GM10266 (cell line): ENCODE measurements around the gene ITPRID2.

Experiments used
- DNase-seq: peaks from one replicate; pipeline ENCODE4 v3.0.0; 2012; ENCODE audit errors: extremely low spot score
- TF ChIP-seq, protein P1 (sequence below): IDR thresholded peaks from 2 replicates; pipeline ENCODE4 v1.5.1; 2012; ENCODE audit warnings: mild to moderate bottlenecking, low read depth; ENCODE audit not compliant: control insufficient read depth, insufficient read depth; ENCODE audit errors: missing control alignments

ITPRID2 gene

GRCh38 chr2:181879295-181879694 is 12.2 kb upstream of the ITPRID2 start:
- TF ChIP-seq, protein P1, sequence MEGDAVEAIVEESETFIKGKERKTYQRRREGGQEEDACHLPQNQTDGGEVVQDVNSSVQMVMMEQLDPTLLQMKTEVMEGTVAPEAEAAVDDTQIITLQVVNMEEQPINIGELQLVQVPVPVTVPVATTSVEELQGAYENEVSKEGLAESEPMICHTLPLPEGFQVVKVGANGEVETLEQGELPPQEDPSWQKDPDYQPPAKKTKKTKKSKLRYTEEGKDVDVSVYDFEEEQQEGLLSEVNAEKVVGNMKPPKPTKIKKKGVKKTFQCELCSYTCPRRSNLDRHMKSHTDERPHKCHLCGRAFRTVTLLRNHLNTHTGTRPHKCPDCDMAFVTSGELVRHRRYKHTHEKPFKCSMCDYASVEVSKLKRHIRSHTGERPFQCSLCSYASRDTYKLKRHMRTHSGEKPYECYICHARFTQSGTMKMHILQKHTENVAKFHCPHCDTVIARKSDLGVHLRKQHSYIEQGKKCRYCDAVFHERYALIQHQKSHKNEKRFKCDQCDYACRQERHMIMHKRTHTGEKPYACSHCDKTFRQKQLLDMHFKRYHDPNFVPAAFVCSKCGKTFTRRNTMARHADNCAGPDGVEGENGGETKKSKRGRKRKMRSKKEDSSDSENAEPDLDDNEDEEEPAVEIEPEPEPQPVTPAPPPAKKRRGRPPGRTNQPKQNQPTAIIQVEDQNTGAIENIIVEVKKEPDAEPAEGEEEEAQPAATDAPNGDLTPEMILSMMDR, result no peak
- no peak for DNase-seq

DNA sequence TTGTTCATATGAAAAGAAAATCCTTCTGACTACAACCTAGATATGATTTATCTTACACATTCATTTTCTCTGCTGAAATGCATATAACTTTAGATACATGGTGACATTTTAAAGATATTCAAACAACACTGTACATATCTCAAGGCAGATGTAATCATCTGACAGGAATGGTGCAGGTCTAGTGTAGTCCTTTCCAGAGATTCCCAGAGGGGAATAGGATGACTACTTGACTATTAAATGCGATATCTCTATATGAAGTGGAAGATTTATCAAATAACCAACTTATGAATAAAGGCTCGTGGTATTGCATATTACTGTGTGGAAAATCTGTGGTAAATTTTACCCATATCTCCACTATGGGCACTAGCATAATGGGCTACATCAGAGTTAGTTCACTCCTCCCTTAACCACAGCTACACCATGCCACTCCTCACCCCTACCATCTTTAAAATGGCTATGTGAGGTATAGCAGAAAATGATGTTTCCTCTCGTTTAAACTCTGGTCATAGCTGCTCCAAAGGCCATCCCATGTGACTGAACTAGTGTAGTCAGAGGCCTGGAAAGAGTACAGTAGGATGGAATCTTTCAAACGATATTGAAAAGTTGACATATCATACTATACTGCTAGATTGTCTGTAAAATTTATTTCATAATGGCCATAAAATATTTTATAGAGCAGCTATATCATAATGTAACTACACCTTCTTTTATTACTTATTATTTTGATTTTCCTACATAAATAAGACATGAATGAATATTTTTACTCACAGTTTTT is 9.1 kb upstream of the ITPRID2 start:
- no peak for DNase-seq
- TF ChIP-seq, protein P1, result no peak

GRCh38 chr2:181884601-181885000 is 6.9 kb upstream of the ITPRID2 start:
- TF ChIP-seq, protein P1, result no peak
- no peak for DNase-seq

DNA sequence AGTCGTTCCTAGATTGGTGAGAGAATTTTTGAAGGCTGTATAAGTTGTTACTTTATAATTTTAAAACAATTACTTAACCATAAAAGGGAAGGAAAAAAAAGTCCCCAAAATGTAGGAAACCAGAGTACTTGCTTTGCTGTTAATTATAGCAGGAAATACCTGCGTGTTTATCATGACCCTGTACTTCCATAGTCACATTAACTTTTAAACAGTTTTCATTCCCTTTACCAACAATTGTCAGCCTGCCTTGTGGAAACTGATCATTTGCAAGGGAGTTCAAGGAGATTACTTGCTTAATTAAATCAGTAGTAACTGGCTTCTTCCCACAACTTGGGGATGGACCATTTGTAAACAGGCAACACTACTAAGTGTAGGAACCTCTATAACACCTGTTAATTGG is 6.4 kb upstream of the ITPRID2 start:
- TF ChIP-seq, protein P1, result no peak
- no peak for DNase-seq

DNA sequence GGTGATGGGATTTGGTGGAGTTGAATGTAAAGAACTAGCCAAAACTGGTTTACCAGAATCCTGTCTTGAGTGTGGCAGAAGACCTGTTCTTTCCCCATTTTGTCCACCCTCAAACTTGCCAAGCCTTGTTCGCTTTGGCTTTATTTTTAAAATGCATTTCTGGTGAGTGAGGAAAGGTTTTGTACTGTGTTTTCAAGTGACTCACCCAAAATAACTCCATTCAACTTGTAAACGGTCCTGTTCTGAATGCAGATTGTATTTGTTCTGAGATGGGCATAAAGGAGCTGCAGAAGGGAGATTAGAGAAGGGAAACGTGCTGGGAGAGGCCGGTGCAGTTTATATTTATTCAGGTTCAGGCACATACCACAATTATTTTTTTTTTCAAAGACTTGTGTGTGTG is 5.3 kb upstream of the ITPRID2 start:
- DNase-seq, result no peak
- TF ChIP-seq, protein P1, result no peak

DNA sequence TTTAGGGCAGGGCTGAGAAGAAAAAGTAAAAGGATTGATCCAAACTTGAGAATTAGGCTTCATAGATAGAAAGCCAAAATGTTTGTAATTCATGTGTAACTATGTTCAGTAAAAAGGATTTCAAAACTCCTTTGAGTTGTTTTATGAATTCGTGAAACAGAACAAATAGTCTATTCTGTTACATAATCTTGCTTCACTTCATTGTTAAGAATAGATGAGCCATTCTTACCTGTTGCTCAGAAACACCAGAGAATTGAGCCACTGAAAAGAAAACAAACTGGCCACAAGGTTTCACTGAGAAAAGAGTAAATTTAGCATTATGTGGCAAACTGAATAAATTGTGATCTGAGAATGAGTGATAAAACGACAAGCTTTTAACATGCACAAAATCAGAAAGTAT is 4.5 kb upstream of the ITPRID2 start:
- TF ChIP-seq, protein P1, result no peak
- DNase-seq, result no peak

- no peak for DNase-seq
- TF ChIP-seq, protein P1, result no peak
Observed at GRCh38 chr2:181889776-181890175, 1.8 kb upstream of the ITPRID2 start.
